HCT116 (cell line): ENCODE results near the gene FAM181B. TPM values are rescaled to one million over a fixed set of nuclear protein-coding genes. Genes with fewer than 3 reads are reported as not detected.

ENCODE experiments used
- ATAC-seq: fragments of 200-7000 bp; cut with Tn5 transposase; 2 replicates; pipeline ENCODE4 v1.9.1; 2020; ENCODE audit warnings: mild to moderate bottlenecking, moderate library complexity
- BruUV-seq: library from RNA; stranded (reverse); fragments of 400-500 nt; replicated peaks from 2 replicates; lab custom pipeline; 2021; lab: Mats Ljungman, UMichigan
- CTCF ChIA-PET: fragments of 300-600 bp; sonication (Branson Sonifier 250); formaldehyde crosslinking; loops from one replicate; lab custom pipeline; 2021; ENCODE audit warnings: antibody characterized with exemption; lab: Charles Lee
- POLR2A ChIA-PET: fragments of 300-600, 350-600 bp; sonication (Branson Sonifier 250); formaldehyde crosslinking; loops from one replicate; lab custom pipeline; 2021; ENCODE audit warnings: antibody characterized with exemption; lab: Charles Lee
- RAD21 ChIA-PET, 2 experiments: fragments of 300-600 bp; sonication (Branson Sonifier 250); formaldehyde crosslinking; loops; one replicate each; lab custom pipeline; 2023; ENCODE audit warnings: low total read pairs in 2 of 2; ENCODE audit not compliant: uncharacterized antibody in 2 of 2, unreplicated experiment in 2 of 2, low non-redundant PET in 1 of 2; lab: Charles Lee
- DNase-seq: peaks from one replicate; pipeline ENCODE4 v3.0.0-alpha.2; 2010; ENCODE audit warnings: low read depth, low spot score
- H2AFZ ChIP-seq: fragments of 200-600 bp; shearing (Covaris generic), sonication (generic); 2 replicates; pipeline ENCODE4 v1.6.1; 2017; ENCODE audit warnings: low read depth, mixed run types, mixed read lengths, antibody characterized with exemption, low read length; ENCODE audit not compliant: poor library complexity, severe bottlenecking
- H3K27ac ChIP-seq: 2 replicates; pipeline ENCODE4 v1.5.1; 2012; ENCODE audit warnings: low read depth, low read length
- H3K27me3 ChIP-seq: fragments of 200-600 bp; sonication (generic); 2 replicates; pipeline ENCODE4 v1.6.1; 2016; ENCODE audit warnings: mixed run types, low read length, mixed read lengths; ENCODE audit not compliant: insufficient read depth
- H3K36me3 ChIP-seq, 2 experiments: fragments of 200-500 bp in 1 of 2; fragments of 200-600 bp in 1 of 2; sonication (Bioruptor generic) in 1 of 2; sonication (generic) in 1 of 2; 2 replicates each; pipeline versions ENCODE4 v1.5.1 to v1.6.1; 2014 to 2016; ENCODE audit warnings: low read length in 2 of 2, inconsistent platforms in 1 of 2, mixed read lengths in 1 of 2, mixed run types in 1 of 2; ENCODE audit not compliant: insufficient read depth in 2 of 2, control insufficient read depth in 1 of 2
- H3K4me1 ChIP-seq, 2 experiments: fragments of 200-600 bp in 1 of 2; sonication (generic) in 1 of 2; 2 replicates each; pipeline versions ENCODE4 v1.5.1 to v1.6.1; 2012 to 2017; ENCODE audit warnings: low read length in 2 of 2, inconsistent platforms in 1 of 2, mild to moderate bottlenecking in 1 of 2, mixed read lengths in 1 of 2, mixed run types in 1 of 2, moderate library complexity in 1 of 2; ENCODE audit not compliant: insufficient read depth in 2 of 2, control insufficient read depth in 1 of 2
- H3K4me2 ChIP-seq: fragments of 200-600 bp; sonication (generic); 2 replicates; pipeline ENCODE4 v1.6.1; 2017; ENCODE audit warnings: mixed run types, low read length, mixed read lengths
- H3K4me3 ChIP-seq, 2 experiments: fragments of 200-600 bp in 1 of 2; sonication (generic) in 1 of 2; replicated peaks in 1 of 2; 2 replicates each; pipeline ENCODE4 v1.5.1; 2011 to 2016; ENCODE audit warnings: low read length in 2 of 2, control low read depth in 1 of 2, low read depth in 1 of 2, mild to moderate bottlenecking in 1 of 2, mixed read lengths in 1 of 2, mixed run types in 1 of 2
- H3K79me2 ChIP-seq: fragments of 200-600 bp; sonication (generic); 2 replicates; pipeline ENCODE4 v1.6.1; 2017; ENCODE audit warnings: mild to moderate bottlenecking, mixed run types, low read length, moderate library complexity, mixed read lengths; ENCODE audit not compliant: insufficient read depth
- H3K9ac ChIP-seq: fragments of 200-600 bp; sonication (generic); 2 replicates; pipeline ENCODE4 v1.6.1; 2016; ENCODE audit warnings: low read length, mixed read lengths
- H3K9me2 ChIP-seq: fragments of 200-600 bp; sonication (generic), shearing (Covaris generic); 2 replicates; pipeline ENCODE4 v1.6.1; 2017; ENCODE audit warnings: mixed run types, mild to moderate bottlenecking, moderate library complexity; ENCODE audit not compliant: insufficient read depth
- H3K9me3 ChIP-seq, 2 experiments: fragments of 200-500 bp in 1 of 2; fragments of 200-600 bp in 1 of 2; sonication (Bioruptor generic) in 1 of 2; sonication (generic) in 1 of 2; 2 replicates each; pipeline ENCODE4 v1.6.1; 2014 to 2017; ENCODE audit warnings: low read length in 2 of 2, mixed read lengths in 2 of 2, inconsistent platforms in 1 of 2, low read depth in 1 of 2, mild to moderate bottlenecking in 1 of 2, mixed run types in 1 of 2, moderate library complexity in 1 of 2; ENCODE audit not compliant: control insufficient read depth in 1 of 2, insufficient read depth in 1 of 2
- H4K20me1 ChIP-seq: fragments of 200-600 bp; sonication (generic), shearing (Covaris generic); 2 replicates; pipeline ENCODE4 v1.6.1; 2017; ENCODE audit warnings: mixed run types, mild to moderate bottlenecking, moderate library complexity; ENCODE audit not compliant: insufficient read depth
- ATF3 ChIP-seq: IDR thresholded peaks from 2 replicates; pipeline ENCODE4 v1.6.1; 2012
- CEBPB ChIP-seq: IDR thresholded peaks from 2 replicates; pipeline ENCODE4 v1.6.1; 2012; ENCODE audit warnings: low read depth
- ELF1 ChIP-seq: IDR thresholded peaks from 2 replicates; pipeline ENCODE4 v1.6.1; 2012; ENCODE audit warnings: low read depth, borderline replicate concordance
- JUND ChIP-seq: IDR thresholded peaks from 2 replicates; pipeline ENCODE4 v1.6.1; 2012
- POLR2A ChIP-seq: IDR thresholded peaks from 2 replicates; pipeline ENCODE4 v1.7.0; 2011; ENCODE audit warnings: borderline replicate concordance; ENCODE audit not compliant: insufficient read depth, insufficient read length; ENCODE audit errors: extremely low read depth
- RAD21 ChIP-seq: IDR thresholded peaks from 2 replicates; pipeline ENCODE4 v1.6.1; 2012; ENCODE audit warnings: low read depth, mild to moderate bottlenecking
- REST ChIP-seq: IDR thresholded peaks from 2 replicates; pipeline ENCODE4 v1.6.1; 2012; ENCODE audit warnings: low read depth
- SRF ChIP-seq: IDR thresholded peaks from 2 replicates; pipeline ENCODE4 v1.6.1; 2012; ENCODE audit warnings: low read depth
- TCF7L2 ChIP-seq: IDR thresholded peaks from 2 replicates; pipeline ENCODE4 v1.7.0; 2011; ENCODE audit warnings: borderline replicate concordance, inconsistent platforms; ENCODE audit not compliant: insufficient read depth, insufficient read length; ENCODE audit errors: extremely low read depth
- ZFX ChIP-seq: fragments of 450-650 bp; IDR thresholded peaks from 2 replicates; pipeline ENCODE4 v1.6.1; 2017
- ZNF274 ChIP-seq: fragments of 200-500 bp; sonication (Bioruptor generic); IDR thresholded peaks from 2 replicates; pipeline ENCODE4 v1.6.1; 2014; ENCODE audit warnings: mild to moderate bottlenecking, low read depth, low read length, inconsistent platforms
- intact Hi-C: fragments of 100-400 bp; cut with micrococcal nuclease; formaldehyde crosslinking; loops from 2 replicates; pipeline ENCODE4 v1.10.0; 2022
- total RNA-seq: library from RNA; stranded (reverse); gene quantifications from one replicate; pipeline ENCODE4 v1.2.1, GENCODE V29; 2021; ENCODE audit not compliant: unreplicated experiment

FAM181B gene
- total RNA-seq, 1 experiment from 2014 or later: not detected

GRCh38 chr11:82738091-82738490, 4.4 kb upstream of the FAM181B start:
- H3K27ac ChIP-seq: no peak overlapping the region
- H3K79me2 ChIP-seq: no peaks in the 10 kb centered on the region
- ChIA-PET POLR2A (no interaction called here), CTCF (no interaction called here)
- H3K4me3 ChIP-seq: no peak overlapping the region
- no peak overlapping the region for H3K9ac ChIP-seq
- no peaks in the 10 kb centered on the region for H3K36me3 ChIP-seq
- TF ChIP-seq JUND (no peak), ZFX (no peak), POLR2A (no peak), TCF7L2 (no peak), CEBPB (no peak), ELF1 (no peak), SRF (no peak), REST (no peak), ZNF274 (no peak), ATF3 (no peak), RAD21 (no peak)
- TF ChIP-seq, all 23 proteins: peak for 0
- BruUV-seq: no TSS peak
- Histone ChIP-seq H3K4me2 (no peak overlapping the region), H3K27me3 (peaks cover 25% of the 10 kb centered on the region; the same call in 1 of the 2 replicates), H3K9me3 (no peaks in the 10 kb centered on the region), H3K9me2 (no peaks in the 10 kb centered on the region), H2AFZ (no peak overlapping the region), H4K20me1 (no peaks in the 10 kb centered on the region), H3K4me1 (no peaks in the 10 kb centered on the region)
- intact Hi-C loops: no loop called here
- no peak for DNase-seq
- RAD21 ChIA-PET: no interaction called here
- ATAC-seq: no peak
